Stomach (tissue), 9 donors: Measurements from ENCODE around the gene DMPK. TPM values are rescaled to one million over a fixed set of nuclear protein-coding genes. Genes with fewer than 3 reads are reported as not detected.

Source experiments
- DNase-seq, 2 donors: peaks; one replicate each; pipeline versions ENCODE4 v3.0.0 to v3.0.0-alpha.2; 2013 to 2019
- H3K27ac ChIP-seq, 5 donors: fragments of 200-600 bp in 4 of 5; sonication (generic) in 4 of 5; one replicate each; pipeline ENCODE4 v1.5.1; 2013 to 2019; ENCODE audit warnings: mild to moderate bottlenecking in 1 of 5, moderate library complexity in 1 of 5
- H3K27me3 ChIP-seq, 3 donors: fragments of 200-600 bp; sonication (generic); one replicate each; pipeline ENCODE4 v1.5.1; 2017 to 2019; ENCODE audit warnings: mixed run types in 1 of 3
- H3K36me3 ChIP-seq, 4 donors: fragments of 200-600 bp; sonication (generic); 1 replicate in 3 of 4; 2 replicates in 1 of 4; pipeline ENCODE4 v1.5.1; 2016 to 2019
- H3K4me1 ChIP-seq, 4 donors: fragments of 200-600 bp; sonication (generic); one replicate each; pipeline ENCODE4 v1.5.1; 2016 to 2019
- H3K4me3 ChIP-seq, 4 donors: fragments of 200-600 bp; sonication (generic) in 3 of 4; one replicate each; pipeline ENCODE4 v1.5.1; 2016 to 2019; ENCODE audit warnings: mild to moderate bottlenecking in 1 of 4
- H3K9me3 ChIP-seq, 4 donors: fragments of 200-600 bp; sonication (generic); one replicate each; pipeline ENCODE4 v1.5.1; 2016 to 2019
- EP300 ChIP-seq: sonication (generic); formaldehyde crosslinking; IDR thresholded peaks from one replicate; pipeline ENCODE4 v1.6.1; 2017; ENCODE audit warnings: antibody characterized with exemption
- POLR2A ChIP-seq, 4 donors: fragments of 450-650 bp; IDR thresholded peaks; one replicate each; pipeline ENCODE4 v1.6.1; 2016; ENCODE audit warnings: antibody characterized with exemption in 4 of 4, control low read depth in 2 of 4, mild to moderate bottlenecking in 1 of 4, moderate library complexity in 1 of 4
- POLR2AphosphoS5 ChIP-seq, 3 donors: sonication (generic); formaldehyde crosslinking; IDR thresholded peaks; one replicate each; pipeline ENCODE4 v1.6.1; 2016; ENCODE audit warnings: antibody characterized with exemption in 3 of 3
- WGBS, 5 donors: extraction: QIAGEN DNeasy Blood & Tissue Kit in 3 of 5; methylation state at CpG; one replicate each; pipeline versions ENCODE4 v1.1.5 to v1.1.7; 2013 to 2018; 5-methylcytosine and 5-hydroxymethylcytosine counted together
- intact Hi-C: fragments of 100-400 bp; cut with DNase I; formaldehyde crosslinking; loops from one replicate; pipeline ENCODE4 v1.15.1; 2023; ENCODE audit warnings: low total_unique reads
- polyA plus RNA-seq, 3 donors: library from polyadenylated mRNA; stranded (reverse); fragments of 200-250 nt; gene quantifications; one replicate each; pipeline ENCODE4 v1.2.3, GENCODE V29; 2013
- total RNA-seq, 5 donors: library from RNA; depleted of rRNA; stranded (reverse); fragments of >200 nt; gene quantifications; one replicate each; pipeline versions ENCODE4 v1.1.0 to v1.2.3, GENCODE V29; 2014 to 2016
- TF ChIP-seq, protein P1 (sequence below), 7 experiments: fragments of 450-650 bp in 4 of 7; fragments of 200-600 bp in 3 of 7; sonication (generic) in 3 of 7; IDR thresholded peaks; one replicate each; pipeline ENCODE4 v1.5.1; 2016 to 2019; ENCODE audit warnings: antibody characterized with exemption in 7 of 7, control low read depth in 2 of 7, mild to moderate bottlenecking in 1 of 7
- donor health status: healthy with polysubstance abuse.
- donor health status: Bipolar disorder and iron deficiency.
- donor health status: healthy.

The DMPK gene
- total and polyA plus RNA-seq, 8 donors = 27.2 to 248 (median 71.9) TPM

DNA sequence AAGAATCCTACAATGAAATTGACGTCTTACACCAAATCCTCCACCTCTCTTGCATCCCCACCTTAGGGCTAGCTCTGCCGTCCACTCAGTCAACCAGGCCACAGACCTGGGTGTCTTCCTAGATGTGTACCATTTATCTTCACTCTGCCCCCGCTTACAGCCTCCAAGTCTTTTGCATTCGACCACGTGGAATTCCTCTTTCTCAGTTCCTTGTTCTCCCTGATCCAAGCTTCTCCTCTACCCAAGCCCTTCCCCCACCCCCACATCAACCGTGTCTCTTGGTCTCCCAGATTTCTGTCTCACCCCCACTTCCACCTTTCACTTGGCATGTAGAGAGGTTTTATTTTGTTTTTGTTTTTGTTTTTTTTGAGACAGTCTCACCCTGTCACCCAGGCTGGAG lies 11.6 kb upstream of the DMPK start:
- H3K4me1 ChIP-seq = peaks cover 17 to 34% (median 27%) of the 10 kb centered on the region in 4 donors
- H3K9me3 ChIP-seq = no peaks in the 10 kb centered on the region
- peaks cover 18 to 21% (median 20%) of the 10 kb centered on the region in 4 donors for H3K36me3 ChIP-seq
- H3K27ac ChIP-seq = no peak overlapping the region
- DNase-seq = peak in 1 of 2 donors; percentile 16
- WGBS, 5 donors = 42 to 66% (median 50%) methylated on average over 6 of the region's 6 CpGs
- intact Hi-C loops = no loop called here
- TF ChIP-seq POLR2A (IDR thresholded peaks at IDR 0.05) = no peak
- TF ChIP-seq POLR2AphosphoS5 (IDR thresholded peaks at IDR 0.05) = no peak
- no peak for TF ChIP-seq EP300
- TF ChIP-seq, protein P1, sequence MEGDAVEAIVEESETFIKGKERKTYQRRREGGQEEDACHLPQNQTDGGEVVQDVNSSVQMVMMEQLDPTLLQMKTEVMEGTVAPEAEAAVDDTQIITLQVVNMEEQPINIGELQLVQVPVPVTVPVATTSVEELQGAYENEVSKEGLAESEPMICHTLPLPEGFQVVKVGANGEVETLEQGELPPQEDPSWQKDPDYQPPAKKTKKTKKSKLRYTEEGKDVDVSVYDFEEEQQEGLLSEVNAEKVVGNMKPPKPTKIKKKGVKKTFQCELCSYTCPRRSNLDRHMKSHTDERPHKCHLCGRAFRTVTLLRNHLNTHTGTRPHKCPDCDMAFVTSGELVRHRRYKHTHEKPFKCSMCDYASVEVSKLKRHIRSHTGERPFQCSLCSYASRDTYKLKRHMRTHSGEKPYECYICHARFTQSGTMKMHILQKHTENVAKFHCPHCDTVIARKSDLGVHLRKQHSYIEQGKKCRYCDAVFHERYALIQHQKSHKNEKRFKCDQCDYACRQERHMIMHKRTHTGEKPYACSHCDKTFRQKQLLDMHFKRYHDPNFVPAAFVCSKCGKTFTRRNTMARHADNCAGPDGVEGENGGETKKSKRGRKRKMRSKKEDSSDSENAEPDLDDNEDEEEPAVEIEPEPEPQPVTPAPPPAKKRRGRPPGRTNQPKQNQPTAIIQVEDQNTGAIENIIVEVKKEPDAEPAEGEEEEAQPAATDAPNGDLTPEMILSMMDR (IDR thresholded peaks at IDR 0.05) = no peak
- peaks cover 0 to 22% (median 0%) of the 10 kb centered on the region in 3 donors for H3K27me3 ChIP-seq
- H3K4me3 ChIP-seq = no peak overlapping the region

DNA sequence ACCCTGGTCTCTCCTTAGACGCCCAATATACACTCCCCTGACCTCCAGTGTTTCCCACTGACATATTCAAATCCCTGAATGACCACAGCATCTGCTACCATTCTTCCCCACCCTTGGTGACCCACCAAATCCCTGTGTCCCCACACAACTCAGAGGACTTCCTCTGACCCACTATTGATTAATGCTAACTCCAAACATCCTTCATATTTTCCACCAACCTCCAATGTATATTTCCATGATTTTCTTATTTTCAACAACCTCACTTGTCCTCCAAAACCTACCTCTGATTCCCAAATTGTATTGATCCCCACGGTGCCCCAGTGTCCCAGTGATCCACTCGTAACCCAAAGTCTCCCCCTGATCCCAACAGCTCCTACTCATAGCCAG lies 10.9 kb upstream of the DMPK start:
- Histone ChIP-seq H3K9me3 (no peaks in the 10 kb centered on the region), H3K27me3 (peaks cover 0 to 27% (median 0%) of the 10 kb centered on the region in 3 donors), H3K36me3 (peaks cover 25 to 28% (median 27%) of the 10 kb centered on the region in 4 donors), H3K4me1 (peaks cover 17 to 30% (median 22%) of the 10 kb centered on the region in 4 donors), H3K27ac (peak overlapping the region in 4 of 5 donors; percentile 28 to 86 (median 52)), H3K4me3 (peak overlapping the region in 1 of 4 donors; percentile 83)
- 29 to 43% (median 35%) methylated on average over 3 of the region's 3 CpGs for WGBS, 5 donors
- intact Hi-C loops = no loop called here
- TF ChIP-seq, protein P1 (IDR thresholded peaks at IDR 0.05) = no peak
- TF ChIP-seq POLR2A (IDR thresholded peaks at IDR 0.05) = no peak
- TF ChIP-seq EP300 = no peak
- TF ChIP-seq POLR2AphosphoS5 (IDR thresholded peaks at IDR 0.05) = no peak
- DNase-seq = no peak

DNA sequence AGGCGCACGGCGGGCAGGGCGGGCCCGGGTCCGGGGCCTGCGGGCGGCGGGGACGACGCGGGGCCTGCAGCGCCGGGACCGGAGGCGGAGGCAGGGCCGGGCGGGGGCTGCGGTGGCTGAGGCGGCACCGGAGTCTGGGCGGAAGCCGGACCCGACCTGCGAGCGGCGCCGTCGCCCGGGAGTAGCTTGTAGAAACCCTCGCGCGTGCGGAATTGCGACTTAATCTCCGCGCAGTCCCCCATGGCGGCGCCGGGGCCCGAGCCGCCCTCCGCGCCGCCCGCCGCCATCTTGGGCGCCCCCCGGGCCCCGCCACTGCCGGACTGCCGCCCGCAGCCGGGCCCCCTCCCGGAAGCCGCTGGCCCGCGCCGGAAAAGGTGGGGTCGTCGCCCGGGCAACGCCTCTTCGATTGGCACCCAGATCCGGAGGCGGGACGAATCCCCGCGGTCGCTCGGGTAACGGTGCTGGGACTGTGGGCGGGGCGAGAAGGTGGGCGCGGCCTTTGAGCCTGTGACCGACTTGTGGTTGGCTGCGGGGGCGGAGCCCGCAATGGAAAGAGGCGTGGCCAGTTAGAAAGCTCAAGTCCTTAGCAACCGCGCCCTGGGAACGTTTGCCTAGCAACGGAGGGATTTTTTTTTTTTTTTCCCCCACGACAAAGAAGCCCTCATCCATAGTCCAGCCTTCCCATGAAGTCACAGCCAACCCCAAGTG lies 10.3 kb upstream of the DMPK start, which contains the start of gene DMWD:
TSS of gene DMWD (minus strand) at position 376 of the 708 bp plus-strand sequence. CDS start at position 287, 89 bp downstream.
- no peak for TF ChIP-seq POLR2A (IDR thresholded peaks at IDR 0.05)
- no peak for TF ChIP-seq EP300
- peak in 2 of 3 donors; percentile 19 to 76 for TF ChIP-seq POLR2AphosphoS5 (IDR thresholded peaks at IDR 0.05)
- TF ChIP-seq, protein P1 (IDR thresholded peaks at IDR 0.05) = no peak
- H3K9me3 ChIP-seq = no peaks in the 10 kb centered on the region
- peaks cover 29 to 34% (median 33%) of the 10 kb centered on the region in 4 donors for H3K36me3 ChIP-seq
- intact Hi-C loops = no loop called here
- H3K4me3 ChIP-seq = peak within 1 kb of the TSS; percentile 74 to 83 (median 77)
- peak within 1 kb of the TSS; percentile 62 to 93 (median 84) for H3K27ac ChIP-seq
- H3K27me3 ChIP-seq = peaks cover 0 to 33% (median 0%) of the 10 kb centered on the region in 3 donors
- 0 to 1% (median 1%) methylated on average over 35 to 86 of the region's 86 CpGs for WGBS, 5 donors
- DNase-seq = peak; percentile 100
- peaks cover 17 to 30% (median 22%) of the 10 kb centered on the region in 4 donors for H3K4me1 ChIP-seq

DNA sequence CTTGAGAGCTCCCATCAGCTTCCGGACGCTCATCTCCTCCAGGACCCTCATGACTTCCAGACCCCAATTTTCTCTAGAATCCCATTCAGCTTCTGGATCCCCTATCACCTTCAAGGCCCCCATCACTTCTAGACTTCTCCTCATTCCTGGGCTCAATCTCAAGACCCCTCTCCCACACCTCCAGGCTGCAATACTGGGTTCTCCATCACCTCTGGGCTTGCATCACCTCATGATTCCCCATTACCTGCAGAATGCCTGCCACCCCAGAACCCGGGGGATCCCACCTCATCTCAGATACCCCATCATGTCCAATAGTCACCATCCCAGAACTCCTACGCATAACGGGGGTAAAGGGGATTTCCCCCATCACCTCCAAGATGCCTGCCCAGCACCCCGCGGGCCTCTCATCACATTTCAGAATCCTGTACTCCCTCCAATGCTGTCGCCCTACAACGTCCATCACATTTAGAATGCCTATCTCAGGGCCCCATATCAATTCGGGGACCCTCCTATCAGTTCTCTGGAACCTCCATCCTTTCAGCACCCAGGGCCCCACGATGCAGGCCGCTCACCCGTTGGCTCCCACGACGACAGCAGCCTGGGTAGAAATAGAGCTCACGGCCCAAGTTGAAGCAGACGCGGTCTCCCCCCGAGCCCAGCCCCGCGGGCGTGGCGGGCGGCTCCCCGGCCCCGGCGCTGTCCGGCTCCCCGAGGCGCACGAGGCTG lies 9.6 kb upstream of the DMPK start:
- WGBS, 5 donors = 7 to 8% (median 7%) methylated on average over 22 to 31 of the region's 31 CpGs
- no peaks in the 10 kb centered on the region for H3K9me3 ChIP-seq
- H3K36me3 ChIP-seq = peaks cover 34 to 41% (median 40%) of the 10 kb centered on the region in 4 donors
- peak overlapping the region; percentile 62 to 93 (median 84) for H3K27ac ChIP-seq
- intact Hi-C loops = no loop called here
- DNase-seq = no peak
- H3K27me3 ChIP-seq = peaks cover 0 to 34% (median 0%) of the 10 kb centered on the region in 3 donors
- peak overlapping the region; percentile 74 to 83 (median 77) for H3K4me3 ChIP-seq
- peaks cover 17 to 30% (median 22%) of the 10 kb centered on the region in 4 donors for H3K4me1 ChIP-seq
- TF ChIP-seq EP300 (no peak), POLR2AphosphoS5 (IDR thresholded peaks at IDR 0.05) (no peak), POLR2A (IDR thresholded peaks at IDR 0.05) (no peak)
- TF ChIP-seq, protein P1 (IDR thresholded peaks at IDR 0.05) = no peak
